Liver (tissue), 9 donors: ENCODE results near the gene LTB4R2. TPM values are rescaled to one million over a fixed set of nuclear protein-coding genes. Genes with fewer than 3 reads are reported as not detected.

Experiments used
- DNase-seq: peaks from one replicate; pipeline ENCODE4 v3.0.0-alpha.2; 2017; ENCODE audit warnings: low spot score
- H3K27ac ChIP-seq, 2 donors: one replicate each; pipeline ENCODE4 v1.7.0; 2013; ENCODE audit warnings: inconsistent platforms in 2 of 2, low read length in 2 of 2, control low read depth in 1 of 2, low read depth in 1 of 2, mild to moderate bottlenecking in 1 of 2
- H3K27me3 ChIP-seq, 4 donors: one replicate each; pipeline versions ENCODE4 v1.6.1 to v1.7.0; 2013; ENCODE audit warnings: low read length in 3 of 4, inconsistent platforms in 1 of 4, mild to moderate bottlenecking in 1 of 4, moderate library complexity in 1 of 4; ENCODE audit not compliant: control insufficient read depth in 4 of 4, insufficient read depth in 4 of 4
- H3K36me3 ChIP-seq, 4 donors: one replicate each; pipeline versions ENCODE4 v1.6.1 to v1.7.0; 2013; ENCODE audit warnings: low read length in 3 of 4, mild to moderate bottlenecking in 3 of 4, low read depth in 1 of 4, moderate library complexity in 1 of 4; ENCODE audit not compliant: control insufficient read depth in 4 of 4, insufficient read depth in 3 of 4
- H3K4me1 ChIP-seq, 4 donors: one replicate each; pipeline versions ENCODE4 v1.6.1 to v1.7.0; 2013; ENCODE audit warnings: low read length in 3 of 4, mild to moderate bottlenecking in 3 of 4, moderate library complexity in 1 of 4; ENCODE audit not compliant: control insufficient read depth in 4 of 4, insufficient read depth in 4 of 4
- H3K4me3 ChIP-seq, 3 donors: one replicate each; pipeline versions ENCODE4 v1.6.1 to v1.7.0; 2013; ENCODE audit warnings: low read length in 3 of 3, control low read depth in 1 of 3, low read depth in 1 of 3, mild to moderate bottlenecking in 1 of 3
- H3K9ac ChIP-seq, 2 donors: one replicate each; pipeline ENCODE4 v1.7.0; 2013; ENCODE audit warnings: low read length in 2 of 2, mild to moderate bottlenecking in 2 of 2, moderate library complexity in 2 of 2, control low read depth in 1 of 2, low read depth in 1 of 2
- H3K9me3 ChIP-seq, 4 donors: one replicate each; pipeline versions ENCODE4 v1.6.1 to v1.7.0; 2013; ENCODE audit warnings: low read length in 3 of 4; ENCODE audit not compliant: control insufficient read depth in 4 of 4
- ATF3 ChIP-seq: IDR thresholded peaks from 2 replicates; pipeline ENCODE4 v1.6.1; 2016; ENCODE audit warnings: antibody characterized with exemption
- CTCF ChIP-seq: fragments of 150-350 bp; IDR thresholded peaks from 2 replicates; pipeline ENCODE4 v1.5.1; 2017; ENCODE audit warnings: improper control_type of control experiment, low read depth, low read length; ENCODE audit not compliant: missing input control
- EGR1 ChIP-seq, 2 donors: IDR thresholded peaks; 2 replicates each; pipeline ENCODE4 v1.6.1; 2016 to 2018; ENCODE audit warnings: antibody characterized with exemption in 2 of 2, low read depth in 2 of 2
- FOXA1 ChIP-seq: IDR thresholded peaks from 2 replicates; pipeline ENCODE4 v1.6.1; 2016; ENCODE audit warnings: antibody characterized with exemption
- FOXA2 ChIP-seq: IDR thresholded peaks from 2 replicates; pipeline ENCODE4 v1.6.1; 2016; ENCODE audit warnings: antibody characterized with exemption
- GABPA ChIP-seq, 2 donors: IDR thresholded peaks in 1 of 2; conservative IDR thresholded peaks in 1 of 2; 2 replicates each; pipeline ENCODE4 v1.6.1; 2016; ENCODE audit warnings: antibody characterized with exemption in 2 of 2, mild to moderate bottlenecking in 1 of 2, moderate library complexity in 1 of 2
- HNF4A ChIP-seq, 2 donors: conservative IDR thresholded peaks; 2 replicates each; pipeline ENCODE4 v1.6.1; 2016; ENCODE audit warnings: antibody characterized with exemption in 2 of 2, mild to moderate bottlenecking in 2 of 2
- HNF4G ChIP-seq: IDR thresholded peaks from 2 replicates; pipeline ENCODE4 v1.6.1; 2016; ENCODE audit warnings: antibody characterized with exemption
- JUND ChIP-seq, 2 donors: IDR thresholded peaks; 2 replicates each; pipeline ENCODE4 v1.6.1; 2016; ENCODE audit warnings: antibody characterized with exemption in 2 of 2
- MAX ChIP-seq: IDR thresholded peaks from 2 replicates; pipeline ENCODE4 v1.6.1; 2016; ENCODE audit warnings: antibody characterized with exemption
- NR2F2 ChIP-seq: IDR thresholded peaks from 2 replicates; pipeline ENCODE4 v1.6.1; 2016; ENCODE audit warnings: antibody characterized with exemption
- RAD21 ChIP-seq, 2 donors: IDR thresholded peaks; 2 replicates each; pipeline ENCODE4 v1.6.1; 2016; ENCODE audit warnings: antibody characterized with exemption in 2 of 2, mild to moderate bottlenecking in 2 of 2
- REST ChIP-seq: IDR thresholded peaks from 2 replicates; pipeline ENCODE4 v1.6.1; 2016; ENCODE audit warnings: antibody characterized with exemption, mild to moderate bottlenecking
- RXRA ChIP-seq, 2 donors: IDR thresholded peaks; 2 replicates each; pipeline ENCODE4 v1.6.1; 2017 to 2018; ENCODE audit warnings: antibody characterized with exemption in 2 of 2, mild to moderate bottlenecking in 1 of 2
- SP1 ChIP-seq: IDR thresholded peaks from 2 replicates; pipeline ENCODE4 v1.6.1; 2018; ENCODE audit warnings: antibody characterized with exemption, mild to moderate bottlenecking
- TAF1 ChIP-seq: conservative IDR thresholded peaks from 2 replicates; pipeline ENCODE4 v1.6.1; 2016; ENCODE audit warnings: antibody characterized with exemption, mild to moderate bottlenecking
- YY1 ChIP-seq: IDR thresholded peaks from 2 replicates; pipeline ENCODE4 v1.6.1; 2016; ENCODE audit warnings: antibody characterized with exemption, mild to moderate bottlenecking
- ZBTB33 ChIP-seq: IDR thresholded peaks from 2 replicates; pipeline ENCODE4 v1.6.1; 2016; ENCODE audit warnings: antibody characterized with exemption
- WGBS: extraction: QIAGEN DNeasy Blood & Tissue Kit; methylation state at CpG from one replicate; pipeline ENCODE4 v1.1.7; 2013; 5-methylcytosine and 5-hydroxymethylcytosine counted together
- polyA plus RNA-seq, 2 donors: library from polyadenylated mRNA; stranded (reverse) in 1 of 2; unstranded in 1 of 2; fragments of 200-250 nt in 1 of 2; fragments of >200 nt in 1 of 2; fragmentation: Nextera tagmentation in 1 of 2; extraction: Ambion mirVana in 1 of 2; gene quantifications; one replicate each; pipeline versions ENCODE4 v1.2.1 to v1.2.3, GENCODE V29; 2013 to 2015
- total RNA-seq, 2 donors: library from RNA; depleted of rRNA; stranded (reverse); fragments of >200 nt; gene quantifications; one replicate each; pipeline ENCODE4 v1.2.3, GENCODE V29; 2014
- donor health status: healthy.
- donor health status: healthy.
- donor health status: healthy.
- donor health status: healthy.
- donor health status: healthy.

LTB4R2 gene
- total and polyA plus RNA-seq, 4 donors, result 0.28 to 11.3 (median 1.9) TPM

GRCh38 chr14:24348186-24348585 is 38.2 kb downstream of the LTB4R2 start:
- H3K27ac ChIP-seq, result no peak overlapping the region
- peaks cover 0 to 3% (median 1%) of the 10 kb centered on the region in 4 donors for H3K4me1 ChIP-seq
- no peak for TF ChIP-seq SP1
- no peak for TF ChIP-seq YY1
- TF ChIP-seq REST, result no peak
- TF ChIP-seq NR2F2, result no peak
- no peak for TF ChIP-seq JUND (IDR thresholded peaks at IDR 0.05)
- TF ChIP-seq EGR1 (IDR thresholded peaks at IDR 0.05; ENCODE audit: low read depth in 2 of 2), result no peak
- no peak for TF ChIP-seq MAX
- no peak for TF ChIP-seq FOXA1
- TF ChIP-seq RXRA (IDR thresholded peaks at IDR 0.05), result no peak
- TF ChIP-seq ATF3, result no peak
- TF ChIP-seq HNF4A (conservative IDR thresholded peaks at IDR 0.05), result no peak
- TF ChIP-seq RAD21 (IDR thresholded peaks at IDR 0.05), result no peak
- no peak for TF ChIP-seq TAF1
- no peak for TF ChIP-seq CTCF
- TF ChIP-seq HNF4G, result no peak
- TF ChIP-seq FOXA2, result no peak
- no peak for TF ChIP-seq ZBTB33
- TF ChIP-seq GABPA (IDR thresholded peaks at IDR 0.05 in 1 of 2, conservative IDR thresholded peaks at IDR 0.05 in 1 of 2), result no peak
- no peaks in the 10 kb centered on the region for H3K9me3 ChIP-seq
- H3K9ac ChIP-seq, result no peak overlapping the region
- H3K27me3 ChIP-seq, result no peaks in the 10 kb centered on the region
- no peak for DNase-seq
- no peak overlapping the region for H3K4me3 ChIP-seq
- 99% methylated on average over 2 of the region's 2 CpGs for WGBS
- H3K36me3 ChIP-seq, result no peaks in the 10 kb centered on the region
